RKO (cell line): ENCODE measurements around the gene IFT80.

Experiments used
- DNase-seq: peaks from one replicate; pipeline ENCODE4 v3.0.0-alpha.2; 2016; ENCODE audit warnings: low spot score

The IFT80 gene

GRCh38 chr3:160399125-160400029 is at the start of gene IFT80, which contains the start of gene SMC4:
Gene IFT80, minus strand, starts transcription at chr3:160399225. Its CDS starts 14,625 bp downstream, at chr3:160384600.
Gene SMC4, plus strand, starts transcription at chr3:160399650. Its CDS starts 1,177 bp downstream, at chr3:160400827.
- DNase-seq, result peak; percentile 95

GRCh38 chr3:160447544-160447943 is 48.5 kb upstream of the IFT80 start:
- no peak for DNase-seq

- DNase-seq, result no peak
These were observed 47.6 kb upstream of the IFT80 start for GRCh38 chr3:160446522-160447056.

GRCh38 chr3:160445854-160446253 is 46.8 kb upstream of the IFT80 start:
- DNase-seq, result no peak

- no peak for DNase-seq
These were observed 45.4 kb upstream of the IFT80 start for GRCh38 chr3:160444411-160444810.

- no peak for DNase-seq
These were observed 41.7 kb upstream of the IFT80 start for GRCh38 chr3:160440687-160441086.

- DNase-seq, result no peak
These were observed 38.0 kb upstream of the IFT80 start for GRCh38 chr3:160437083-160437455.

- no peak for DNase-seq
These were observed 36.7 kb upstream of the IFT80 start for GRCh38 chr3:160435747-160436146.

GRCh38 chr3:160435095-160435494 is 36.1 kb upstream of the IFT80 start:
- no peak for DNase-seq

GRCh38 chr3:160434071-160434470 is 35.0 kb upstream of the IFT80 start:
- no peak for DNase-seq

GRCh38 chr3:160427832-160428424 is 28.9 kb upstream of the IFT80 start:
- no peak for DNase-seq

- DNase-seq, result no peak
These were observed 18.3 kb upstream of the IFT80 start for GRCh38 chr3:160417311-160417710.

- peak; percentile 86 for DNase-seq
These were observed 14.7 kb upstream of the IFT80 start for GRCh38 chr3:160413613-160414248.

- no peak for DNase-seq
These were observed 13.5 kb upstream of the IFT80 start for GRCh38 chr3:160412477-160412876.

- no peak for DNase-seq
These were observed 11.0 kb upstream of the IFT80 start for GRCh38 chr3:160409812-160410610.

GRCh38 chr3:160403796-160404470 is 4.9 kb upstream of the IFT80 start:
- no peak for DNase-seq

- DNase-seq, result peak; percentile 33
These were observed 4.1 kb upstream of the IFT80 start for GRCh38 chr3:160403028-160403545.

GRCh38 chr3:160402221-160403027 is 3.4 kb upstream of the IFT80 start:
- no peak for DNase-seq

GRCh38 chr3:160401291-160402095 is 2.5 kb upstream of the IFT80 start:
- peak; percentile 86 for DNase-seq
